RWPE2 (cell line): Measurements from ENCODE around the gene PARVA.
"Not testable (repeated sequence)": the region's sequence is repeated elsewhere in the genome, so short reads cannot be mapped to it uniquely, and the experiment has no call there.

Source experiments
- ATAC-seq: fragments of 200-7000 bp; cut with Tn5 transposase; 3 replicates; pipeline ENCODE4 v1.9.1; 2021; ENCODE audit warnings: low read depth
- DNase-seq: peaks from one replicate; pipeline ENCODE4 v3.0.0-alpha.2; 2020; ENCODE audit warnings: low spot score
- H3K27ac ChIP-seq: fragments of 450-650 bp; 2 replicates; pipeline ENCODE4 v1.5.1; 2017; ENCODE audit warnings: mild to moderate bottlenecking; ENCODE audit not compliant: poor library complexity, severe bottlenecking
- H3K27me3 ChIP-seq: fragments of 250-450 bp; sonication (Bioruptor Pico); 2 replicates; pipeline ENCODE4 v1.5.1; 2021; ENCODE audit warnings: mild to moderate bottlenecking, moderate library complexity; ENCODE audit not compliant: insufficient read depth, poor library complexity, severe bottlenecking
- H3K36me3 ChIP-seq: fragments of 250-450 bp; sonication (Bioruptor Pico); 2 replicates; pipeline ENCODE4 v1.5.1; 2020; ENCODE audit warnings: low read depth, mild to moderate bottlenecking, moderate library complexity
- H3K4me1 ChIP-seq: fragments of 250-450 bp; sonication (Bioruptor Pico); 2 replicates; pipeline ENCODE4 v1.5.1; 2021; ENCODE audit warnings: mild to moderate bottlenecking, moderate library complexity; ENCODE audit not compliant: insufficient read depth, poor library complexity, severe bottlenecking
- H3K4me3 ChIP-seq: fragments of 250-450 bp; sonication (Bioruptor Pico); 2 replicates; pipeline ENCODE4 v1.5.1; 2021; ENCODE audit warnings: mild to moderate bottlenecking, moderate library complexity; ENCODE audit not compliant: severe bottlenecking
- H3K9me3 ChIP-seq: fragments of 250-450 bp; sonication (Bioruptor Pico); 2 replicates; pipeline ENCODE4 v1.5.1; 2021; ENCODE audit warnings: mild to moderate bottlenecking, moderate library complexity; ENCODE audit not compliant: severe bottlenecking
- TF ChIP-seq, protein P1 (sequence below): fragments of 450-650 bp; IDR thresholded peaks from one replicate; pipeline ENCODE4 v1.5.1; 2017; ENCODE audit warnings: mild to moderate bottlenecking, moderate library complexity; ENCODE audit not compliant: poor library complexity, severe bottlenecking

Gene PARVA

DNA sequence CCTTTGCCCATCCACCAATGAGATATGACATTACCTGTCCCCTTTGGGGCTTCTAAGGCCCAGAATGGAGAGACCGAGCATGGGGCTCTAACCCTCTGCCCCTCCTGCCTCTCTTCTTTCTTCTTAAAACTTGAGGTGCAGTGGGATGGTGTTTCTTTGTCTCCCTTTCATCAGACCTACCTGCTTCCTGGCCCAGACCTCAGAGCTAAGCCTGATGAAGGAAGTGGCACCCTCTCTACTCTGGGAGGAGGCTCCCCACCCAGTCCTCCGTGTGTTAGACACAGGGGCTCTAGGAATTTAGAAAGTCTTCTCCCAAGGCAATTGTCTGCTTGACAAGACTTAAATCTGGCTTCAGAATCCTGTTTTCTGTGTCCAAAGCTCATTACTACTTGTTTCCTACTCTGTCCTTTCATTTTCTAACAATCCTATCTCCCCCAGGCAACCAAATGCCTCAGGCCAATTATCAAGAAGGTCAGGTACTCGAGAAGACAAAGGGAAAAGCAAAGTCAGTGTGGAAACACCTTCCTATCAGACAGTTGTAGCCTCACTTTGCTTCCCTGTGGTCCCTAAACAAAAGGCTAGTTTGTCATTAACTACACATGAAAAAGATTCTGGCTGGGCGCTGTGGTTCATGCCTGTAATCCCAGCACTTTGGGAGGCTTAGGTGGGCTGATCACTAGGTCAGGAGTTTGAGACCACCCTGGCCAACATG lies 20.3 kb upstream of the PARVA start:
- no peak for DNase-seq
- no peak for ATAC-seq
- H3K36me3 ChIP-seq: peaks cover 4% of the 10 kb centered on the region; the same call in 1 of the 2 replicates

DNA sequence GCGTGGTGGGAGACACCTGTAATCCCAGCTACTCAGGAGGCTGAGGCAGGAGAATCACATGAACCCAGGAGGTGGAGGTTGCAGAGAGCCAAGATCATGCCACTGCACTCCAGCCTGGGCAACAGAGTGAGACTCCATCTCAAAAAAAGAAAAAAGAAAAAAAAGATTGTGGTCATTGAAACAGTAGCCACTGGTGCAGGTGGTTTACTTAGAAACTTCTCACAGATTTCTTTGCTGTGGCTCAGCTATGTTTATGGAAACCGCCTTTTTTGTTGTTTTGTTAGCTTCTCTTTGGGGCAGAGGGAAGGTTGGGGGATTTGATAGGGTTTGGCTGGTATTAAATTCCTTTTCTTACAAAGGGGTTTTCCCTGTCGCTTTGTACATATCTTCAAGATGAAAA lies 19.7 kb upstream of the PARVA start:
- not testable (repeated sequence) for H3K4me1 ChIP-seq, DNase-seq, H3K4me3 ChIP-seq, ATAC-seq, H3K9me3 ChIP-seq, H3K27ac ChIP-seq, H3K27me3 ChIP-seq, H3K36me3 ChIP-seq

More for the DNA sequence above, 20.3 kb upstream of the PARVA start:
- no peak overlapping the region for H3K4me3 ChIP-seq
- no peaks in the 10 kb centered on the region for H3K9me3 ChIP-seq
- no peaks in the 10 kb centered on the region for H3K27me3 ChIP-seq
- H3K4me1 ChIP-seq: no peaks in the 10 kb centered on the region
- H3K27ac ChIP-seq: no peak overlapping the region
- TF ChIP-seq, protein P1, sequence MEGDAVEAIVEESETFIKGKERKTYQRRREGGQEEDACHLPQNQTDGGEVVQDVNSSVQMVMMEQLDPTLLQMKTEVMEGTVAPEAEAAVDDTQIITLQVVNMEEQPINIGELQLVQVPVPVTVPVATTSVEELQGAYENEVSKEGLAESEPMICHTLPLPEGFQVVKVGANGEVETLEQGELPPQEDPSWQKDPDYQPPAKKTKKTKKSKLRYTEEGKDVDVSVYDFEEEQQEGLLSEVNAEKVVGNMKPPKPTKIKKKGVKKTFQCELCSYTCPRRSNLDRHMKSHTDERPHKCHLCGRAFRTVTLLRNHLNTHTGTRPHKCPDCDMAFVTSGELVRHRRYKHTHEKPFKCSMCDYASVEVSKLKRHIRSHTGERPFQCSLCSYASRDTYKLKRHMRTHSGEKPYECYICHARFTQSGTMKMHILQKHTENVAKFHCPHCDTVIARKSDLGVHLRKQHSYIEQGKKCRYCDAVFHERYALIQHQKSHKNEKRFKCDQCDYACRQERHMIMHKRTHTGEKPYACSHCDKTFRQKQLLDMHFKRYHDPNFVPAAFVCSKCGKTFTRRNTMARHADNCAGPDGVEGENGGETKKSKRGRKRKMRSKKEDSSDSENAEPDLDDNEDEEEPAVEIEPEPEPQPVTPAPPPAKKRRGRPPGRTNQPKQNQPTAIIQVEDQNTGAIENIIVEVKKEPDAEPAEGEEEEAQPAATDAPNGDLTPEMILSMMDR: no peak

DNA sequence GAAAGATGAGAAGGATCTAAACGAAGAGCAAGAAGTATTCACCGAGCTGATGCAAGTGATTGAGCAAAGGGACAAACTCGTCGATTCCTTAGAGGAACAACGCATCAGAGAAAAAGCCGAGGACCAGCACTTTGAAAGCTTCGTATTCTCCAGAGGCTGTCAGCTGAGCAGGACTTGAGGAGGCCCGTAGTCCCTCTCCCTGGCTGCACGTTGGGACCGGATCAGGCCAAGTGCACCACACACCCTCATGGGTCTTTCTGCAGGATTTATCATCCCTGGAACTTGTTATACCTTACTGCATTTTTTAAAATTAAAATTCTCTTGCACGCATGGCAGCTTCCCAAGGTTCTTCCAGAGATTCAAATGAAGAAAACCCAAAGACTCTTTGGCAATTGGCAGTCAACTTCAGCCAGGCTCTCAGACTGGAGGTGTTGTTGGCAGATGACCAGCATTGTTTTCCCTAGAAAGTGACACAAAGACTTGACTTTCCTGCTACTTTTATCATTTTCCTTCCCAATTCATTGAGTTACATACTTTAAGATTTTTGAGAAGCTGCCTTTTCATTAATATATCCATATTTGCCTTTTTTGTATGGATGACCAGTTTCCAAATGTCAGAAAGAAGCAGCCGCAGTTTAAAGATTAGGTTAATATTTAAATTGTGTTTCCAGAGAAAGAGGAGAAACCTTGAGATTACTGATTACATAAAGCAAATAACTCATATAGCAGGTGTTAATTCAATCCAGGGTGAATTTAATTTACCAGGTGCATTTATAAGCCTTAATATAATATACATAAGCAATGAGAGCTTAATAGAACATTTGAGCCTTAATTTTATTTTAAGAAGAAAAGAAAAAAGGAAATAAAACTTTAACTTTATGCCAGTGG lies 18.8 kb upstream of the PARVA start:
- Histone ChIP-seq H3K4me3 (no peak overlapping the region), H3K9me3 (no peaks in the 10 kb centered on the region), H3K27ac (no peak overlapping the region), H3K4me1 (no peaks in the 10 kb centered on the region), H3K36me3 (peaks cover 4% of the 10 kb centered on the region; the same call in 1 of the 2 replicates), H3K27me3 (no peaks in the 10 kb centered on the region)
- TF ChIP-seq, protein P1: no peak
- DNase-seq (no peak), ATAC-seq (no peak)

DNA sequence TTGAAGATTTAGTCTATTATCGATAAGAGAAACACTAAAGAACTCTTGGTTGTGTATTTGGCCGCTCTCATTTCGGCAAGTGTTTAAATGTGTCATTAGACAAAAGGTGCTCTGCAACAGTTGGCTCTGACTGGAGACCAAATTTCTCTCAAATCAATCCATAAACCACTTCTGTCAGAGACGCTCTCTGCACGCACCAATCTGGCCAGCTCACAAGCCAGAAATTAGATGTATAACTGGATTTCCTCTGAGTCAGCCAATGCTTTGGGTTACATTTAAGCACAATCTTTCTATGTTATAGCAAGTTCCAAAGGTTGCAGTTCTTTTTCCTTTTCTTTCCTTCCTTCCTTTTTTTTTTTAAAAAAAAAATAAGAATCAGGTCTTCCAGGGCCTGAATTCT lies 17.6 kb upstream of the PARVA start:
- ATAC-seq (no peak), DNase-seq (no peak)
- TF ChIP-seq, protein P1: no peak
- Histone ChIP-seq H3K27ac (no peak overlapping the region), H3K36me3 (peaks cover 4% of the 10 kb centered on the region; the same call in 1 of the 2 replicates), H3K4me3 (no peak overlapping the region), H3K4me1 (no peaks in the 10 kb centered on the region), H3K27me3 (no peaks in the 10 kb centered on the region), H3K9me3 (no peaks in the 10 kb centered on the region)

DNA sequence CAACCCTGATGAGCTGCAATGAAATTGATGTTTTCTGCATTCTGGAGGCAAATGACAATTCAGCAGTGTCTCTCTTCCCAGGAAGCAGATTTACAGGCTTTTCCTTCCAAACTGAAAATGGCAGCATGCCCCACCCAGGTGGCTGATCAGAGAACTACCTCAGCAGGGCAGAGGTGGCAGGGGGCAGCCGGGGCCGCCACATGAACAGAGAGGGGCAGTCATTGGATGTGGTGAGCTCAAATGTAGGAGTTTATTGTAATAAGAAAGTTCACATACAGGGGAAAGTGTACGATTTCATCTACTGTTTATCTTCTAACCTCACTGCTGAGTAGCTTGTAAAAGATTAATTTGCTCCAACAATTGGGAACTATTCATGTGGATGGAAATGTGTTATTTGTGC lies 15.7 kb upstream of the PARVA start:
- Histone ChIP-seq H3K9me3 (no peaks in the 10 kb centered on the region), H3K27ac (no peak overlapping the region), H3K36me3 (peaks cover 4% of the 10 kb centered on the region; the same call in 1 of the 2 replicates), H3K4me1 (peaks cover 4% of the 10 kb centered on the region), H3K27me3 (no peaks in the 10 kb centered on the region), H3K4me3 (no peak overlapping the region)
- ATAC-seq (no peak), DNase-seq (no peak)
- TF ChIP-seq, protein P1: no peak
